GM10266 (cell line): ENCODE results near the gene CST9.
"Not testable (repeated sequence)": the region's sequence is repeated elsewhere in the genome, so short reads cannot be mapped to it uniquely, and the experiment has no call there.

Experiments used
- DNase-seq: peaks from one replicate; pipeline ENCODE4 v3.0.0; 2012; ENCODE audit errors: extremely low spot score
- TF ChIP-seq, protein P1 (sequence below): IDR thresholded peaks from 2 replicates; pipeline ENCODE4 v1.5.1; 2012; ENCODE audit warnings: mild to moderate bottlenecking, low read depth; ENCODE audit not compliant: control insufficient read depth, insufficient read depth; ENCODE audit errors: missing control alignments

Gene CST9

DNA sequence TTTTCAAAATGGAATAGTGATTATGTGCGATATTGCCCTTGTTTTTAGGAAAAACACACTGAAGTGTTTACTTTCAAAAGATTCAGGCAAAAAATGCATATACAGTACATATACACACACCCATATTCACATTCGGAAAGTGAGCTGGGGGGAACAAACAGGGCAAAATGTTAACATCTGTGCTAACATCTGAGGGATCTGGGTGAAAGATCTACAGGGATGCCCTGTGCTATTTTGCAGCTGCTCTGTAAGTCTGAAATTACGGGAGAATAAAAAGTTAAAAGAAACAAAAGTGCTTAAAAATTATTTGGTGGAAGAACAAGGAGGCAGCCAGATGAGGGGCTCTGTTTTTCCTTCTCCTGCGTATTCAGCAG, 31.2 kb upstream of the CST9 start:
- TF ChIP-seq, protein P1, sequence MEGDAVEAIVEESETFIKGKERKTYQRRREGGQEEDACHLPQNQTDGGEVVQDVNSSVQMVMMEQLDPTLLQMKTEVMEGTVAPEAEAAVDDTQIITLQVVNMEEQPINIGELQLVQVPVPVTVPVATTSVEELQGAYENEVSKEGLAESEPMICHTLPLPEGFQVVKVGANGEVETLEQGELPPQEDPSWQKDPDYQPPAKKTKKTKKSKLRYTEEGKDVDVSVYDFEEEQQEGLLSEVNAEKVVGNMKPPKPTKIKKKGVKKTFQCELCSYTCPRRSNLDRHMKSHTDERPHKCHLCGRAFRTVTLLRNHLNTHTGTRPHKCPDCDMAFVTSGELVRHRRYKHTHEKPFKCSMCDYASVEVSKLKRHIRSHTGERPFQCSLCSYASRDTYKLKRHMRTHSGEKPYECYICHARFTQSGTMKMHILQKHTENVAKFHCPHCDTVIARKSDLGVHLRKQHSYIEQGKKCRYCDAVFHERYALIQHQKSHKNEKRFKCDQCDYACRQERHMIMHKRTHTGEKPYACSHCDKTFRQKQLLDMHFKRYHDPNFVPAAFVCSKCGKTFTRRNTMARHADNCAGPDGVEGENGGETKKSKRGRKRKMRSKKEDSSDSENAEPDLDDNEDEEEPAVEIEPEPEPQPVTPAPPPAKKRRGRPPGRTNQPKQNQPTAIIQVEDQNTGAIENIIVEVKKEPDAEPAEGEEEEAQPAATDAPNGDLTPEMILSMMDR, result no peak
- no peak for DNase-seq

DNA sequence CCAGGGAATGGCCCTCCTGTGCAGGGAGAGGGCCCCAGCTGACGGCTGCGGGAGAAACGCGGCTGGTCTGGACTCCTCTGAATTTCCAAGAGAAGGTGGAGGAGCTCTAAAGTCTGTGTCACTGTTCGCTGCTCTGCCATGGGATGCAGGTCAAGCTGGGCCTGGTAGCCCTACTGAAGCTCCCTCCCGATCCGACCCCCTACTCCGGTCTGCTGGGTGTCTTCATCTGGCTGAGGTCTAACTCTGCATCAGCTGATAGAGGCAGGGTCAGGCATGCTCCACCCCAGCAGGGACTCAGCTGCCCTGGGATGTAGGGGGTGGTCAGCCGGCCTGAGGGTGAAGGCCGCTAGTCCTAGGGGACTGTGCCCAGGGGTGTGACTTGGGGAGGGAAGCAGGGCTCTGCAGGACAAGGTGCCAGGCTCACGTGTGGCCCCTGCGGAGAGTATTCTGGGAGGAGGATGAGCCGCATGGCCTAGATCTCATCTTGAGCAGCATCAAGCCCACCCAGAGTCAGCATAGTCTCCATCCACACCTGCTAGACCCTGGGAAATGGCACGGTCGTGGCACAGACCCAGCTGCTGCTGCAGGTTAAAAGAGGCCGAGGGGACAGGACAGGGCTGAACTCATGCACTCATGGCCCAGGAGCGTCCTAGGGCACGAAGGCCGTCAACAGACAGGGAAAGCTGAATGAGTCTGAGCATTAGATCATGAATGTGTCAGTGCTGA, 30.6 kb upstream of the CST9 start:
- DNase-seq, result no peak
- TF ChIP-seq, protein P1, result no peak

DNA sequence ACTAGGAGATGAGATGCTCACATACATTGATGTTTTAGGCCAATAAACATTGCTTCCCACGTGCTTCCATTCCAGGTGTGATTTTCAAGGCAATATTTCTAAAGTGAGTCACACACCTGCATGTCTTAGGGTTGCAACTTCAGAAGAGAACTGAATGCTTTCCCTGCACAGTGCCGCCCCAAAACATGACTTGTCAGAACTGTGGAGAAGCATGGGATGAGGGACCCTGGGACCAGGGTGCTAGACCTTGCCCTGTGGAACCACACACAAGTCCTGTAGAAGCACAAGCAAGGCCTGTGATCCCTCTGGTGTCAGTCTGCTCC, 30.0 kb upstream of the CST9 start:
- not testable (repeated sequence) for DNase-seq

DNA sequence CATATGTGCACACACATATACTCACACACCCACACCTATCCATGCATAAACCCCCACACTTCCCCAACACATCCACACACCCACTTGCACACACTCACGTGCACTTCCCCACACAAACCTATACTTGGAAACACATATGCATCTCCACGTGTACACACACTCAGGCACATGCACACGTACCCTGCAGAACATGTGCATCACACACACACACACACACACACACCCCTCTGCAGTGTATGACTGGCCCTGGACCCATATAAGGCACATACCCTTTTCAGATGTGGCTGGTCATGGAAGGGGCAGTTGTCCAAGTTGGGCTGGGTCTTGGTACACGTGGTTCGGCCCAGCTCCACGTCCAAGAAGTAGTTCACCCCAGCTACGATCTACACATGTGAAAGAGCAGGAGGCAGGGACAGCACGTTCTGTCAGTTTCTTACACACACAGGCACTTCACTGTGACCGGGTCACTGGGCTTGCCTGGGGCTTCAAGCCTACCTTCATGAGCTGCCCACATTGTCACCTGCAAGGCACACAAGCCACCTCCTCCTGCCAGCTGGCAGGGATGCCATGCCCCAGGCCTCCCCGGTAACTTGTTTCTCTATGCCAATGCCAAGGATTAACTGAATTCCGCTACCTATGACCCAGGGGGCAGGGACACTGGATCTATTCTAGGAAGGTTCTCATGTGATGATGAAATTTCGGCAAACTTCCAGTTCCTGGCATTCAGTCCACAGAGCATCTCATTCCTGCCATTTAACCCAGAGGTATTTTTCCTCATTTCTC, 29.5 kb upstream of the CST9 start:
- no peak for DNase-seq
- TF ChIP-seq, protein P1, result no peak

DNA sequence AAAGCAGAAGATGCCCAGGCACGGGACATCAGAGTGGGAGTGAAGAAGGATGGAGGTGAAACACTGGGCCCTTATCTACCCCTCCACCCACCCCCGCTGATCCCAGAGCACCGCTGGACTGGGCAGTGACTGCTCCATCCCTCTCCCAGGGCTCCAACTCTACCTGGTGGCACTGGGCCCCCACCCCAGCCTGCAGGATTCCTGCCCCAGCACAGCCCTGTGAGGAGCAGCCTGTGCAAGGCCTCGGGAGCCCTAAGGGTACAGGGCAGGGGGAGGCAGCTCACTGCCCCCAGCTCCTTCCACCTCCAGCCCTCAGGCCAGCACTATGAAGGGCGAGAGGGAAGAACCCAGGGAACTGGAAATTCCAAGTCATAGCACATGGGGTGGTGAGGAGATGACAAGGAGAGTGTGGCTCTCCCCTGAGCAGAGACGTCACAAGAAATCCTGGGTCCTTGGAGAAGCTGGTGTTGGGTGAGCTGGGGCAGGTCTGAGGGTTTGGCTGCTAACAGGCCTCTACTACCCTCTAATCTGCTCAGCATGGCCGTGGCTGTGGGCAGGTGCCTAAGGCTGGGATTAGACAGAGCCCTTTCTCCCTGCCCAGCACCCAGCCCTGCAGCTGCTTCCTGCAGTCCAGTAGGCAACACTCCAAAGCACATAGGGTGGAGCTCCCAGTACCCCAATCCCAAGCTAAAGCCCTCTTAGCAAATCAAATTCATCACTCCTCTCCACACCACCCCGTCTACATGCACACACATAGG, 28.5 kb upstream of the CST9 start:
- TF ChIP-seq, protein P1, result no peak
- no peak for DNase-seq

DNA sequence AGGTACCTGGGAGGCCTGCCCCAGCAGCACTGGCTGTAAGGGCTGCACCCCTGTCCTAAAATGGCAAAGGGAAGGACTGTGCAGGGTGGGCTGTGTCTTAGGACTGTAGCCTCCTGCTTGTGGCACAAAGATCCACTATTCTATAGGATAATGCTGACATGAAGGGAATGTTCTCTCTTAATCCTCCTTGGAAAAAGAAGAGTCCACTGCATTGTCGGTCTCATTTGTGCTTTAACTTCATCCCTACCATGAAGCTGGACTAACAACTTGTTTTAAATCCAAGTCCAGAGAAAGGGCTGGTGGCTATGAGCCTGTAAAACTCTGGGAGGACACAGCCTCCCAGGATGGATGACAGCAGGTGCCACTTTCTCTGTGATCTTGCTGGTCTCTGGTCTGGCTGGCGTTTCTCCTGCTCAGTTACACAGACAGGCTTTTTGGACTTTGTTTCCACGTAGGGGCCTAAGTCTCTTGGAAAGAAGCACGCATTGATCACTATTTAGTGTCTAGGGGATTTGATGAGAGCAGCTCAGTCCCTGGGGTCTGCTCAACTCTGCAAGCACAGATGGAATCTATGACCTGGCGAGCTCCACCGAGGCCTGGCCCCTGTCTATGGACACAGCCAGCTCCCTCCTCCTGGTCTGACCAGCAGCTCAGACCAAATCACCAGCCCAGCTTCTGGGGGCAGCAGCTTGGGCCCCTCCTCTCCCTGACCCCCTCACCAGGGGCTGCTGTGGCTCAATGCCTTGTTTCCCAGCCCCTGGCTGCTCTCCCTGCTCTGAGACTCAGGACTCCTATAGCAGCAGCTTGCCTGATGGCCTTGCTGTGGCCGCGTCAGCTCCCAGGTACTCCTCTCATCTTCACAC, 27.2 kb upstream of the CST9 start:
- no peak for DNase-seq
- TF ChIP-seq, protein P1, result no peak
